Transverse colon (tissue), 4 donors: ENCODE results near the gene CD244.
"Not testable (repeated sequence)": the region's sequence is repeated elsewhere in the genome, so short reads cannot be mapped to it uniquely, and the experiment has no call there.

Source experiments
- POLR2A ChIP-seq: fragments of 450-650 bp; IDR thresholded peaks from one replicate; pipeline ENCODE4 v1.6.1; 2016; ENCODE audit warnings: antibody characterized with exemption, mild to moderate bottlenecking, moderate library complexity
- POLR2AphosphoS5 ChIP-seq, 3 donors: sonication (generic); formaldehyde crosslinking; IDR thresholded peaks; one replicate each; pipeline ENCODE4 v1.6.1; 2016; ENCODE audit warnings: antibody characterized with exemption in 3 of 3
- TF ChIP-seq, protein P1 (sequence below), 5 experiments: fragments of 200-600 bp in 3 of 5; fragments of 450-650 bp in 2 of 5; sonication (generic) in 3 of 5; IDR thresholded peaks; 1 replicate in 2 of 5; 2 replicates in 3 of 5; pipeline ENCODE4 v1.5.1; 2016 to 2017; ENCODE audit warnings: antibody characterized with exemption in 5 of 5, inconsistent platforms in 3 of 5, mild to moderate bottlenecking in 2 of 5, moderate library complexity in 1 of 5

DNA sequence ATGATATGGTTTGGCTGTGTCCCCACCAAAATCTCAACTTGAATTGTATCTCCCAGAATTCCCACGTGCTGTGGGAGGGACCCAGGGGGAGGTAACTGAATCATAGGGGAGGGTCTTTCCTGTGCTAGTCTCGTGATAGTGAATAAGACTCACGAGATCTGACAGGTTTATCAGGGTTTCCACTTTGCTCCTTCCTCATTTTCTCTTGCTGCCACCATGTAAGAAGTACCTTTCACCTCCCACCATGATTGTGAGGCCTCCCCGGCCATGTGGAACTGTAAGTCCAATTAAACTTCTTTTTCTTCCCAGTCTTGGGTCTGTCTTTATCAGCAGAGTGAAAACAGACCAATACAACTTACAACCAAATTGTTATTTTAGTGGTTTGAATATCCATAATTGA is 5.0 kb upstream of the CD244 start:
- TF ChIP-seq POLR2AphosphoS5 (IDR thresholded peaks at IDR 0.05); POLR2A: not testable (repeated sequence)
- TF ChIP-seq, protein P1, sequence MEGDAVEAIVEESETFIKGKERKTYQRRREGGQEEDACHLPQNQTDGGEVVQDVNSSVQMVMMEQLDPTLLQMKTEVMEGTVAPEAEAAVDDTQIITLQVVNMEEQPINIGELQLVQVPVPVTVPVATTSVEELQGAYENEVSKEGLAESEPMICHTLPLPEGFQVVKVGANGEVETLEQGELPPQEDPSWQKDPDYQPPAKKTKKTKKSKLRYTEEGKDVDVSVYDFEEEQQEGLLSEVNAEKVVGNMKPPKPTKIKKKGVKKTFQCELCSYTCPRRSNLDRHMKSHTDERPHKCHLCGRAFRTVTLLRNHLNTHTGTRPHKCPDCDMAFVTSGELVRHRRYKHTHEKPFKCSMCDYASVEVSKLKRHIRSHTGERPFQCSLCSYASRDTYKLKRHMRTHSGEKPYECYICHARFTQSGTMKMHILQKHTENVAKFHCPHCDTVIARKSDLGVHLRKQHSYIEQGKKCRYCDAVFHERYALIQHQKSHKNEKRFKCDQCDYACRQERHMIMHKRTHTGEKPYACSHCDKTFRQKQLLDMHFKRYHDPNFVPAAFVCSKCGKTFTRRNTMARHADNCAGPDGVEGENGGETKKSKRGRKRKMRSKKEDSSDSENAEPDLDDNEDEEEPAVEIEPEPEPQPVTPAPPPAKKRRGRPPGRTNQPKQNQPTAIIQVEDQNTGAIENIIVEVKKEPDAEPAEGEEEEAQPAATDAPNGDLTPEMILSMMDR (IDR thresholded peaks at IDR 0.05): not testable (repeated sequence)
